Kidney capillary endothelial cell (primary cell): Measurements from ENCODE around the gene P2RY6.

ENCODE experiments used
- DNase-seq: peaks from one replicate; pipeline ENCODE4 v3.0.0-alpha.2; 2018; ENCODE audit warnings: low spot score

Gene P2RY6

DNA sequence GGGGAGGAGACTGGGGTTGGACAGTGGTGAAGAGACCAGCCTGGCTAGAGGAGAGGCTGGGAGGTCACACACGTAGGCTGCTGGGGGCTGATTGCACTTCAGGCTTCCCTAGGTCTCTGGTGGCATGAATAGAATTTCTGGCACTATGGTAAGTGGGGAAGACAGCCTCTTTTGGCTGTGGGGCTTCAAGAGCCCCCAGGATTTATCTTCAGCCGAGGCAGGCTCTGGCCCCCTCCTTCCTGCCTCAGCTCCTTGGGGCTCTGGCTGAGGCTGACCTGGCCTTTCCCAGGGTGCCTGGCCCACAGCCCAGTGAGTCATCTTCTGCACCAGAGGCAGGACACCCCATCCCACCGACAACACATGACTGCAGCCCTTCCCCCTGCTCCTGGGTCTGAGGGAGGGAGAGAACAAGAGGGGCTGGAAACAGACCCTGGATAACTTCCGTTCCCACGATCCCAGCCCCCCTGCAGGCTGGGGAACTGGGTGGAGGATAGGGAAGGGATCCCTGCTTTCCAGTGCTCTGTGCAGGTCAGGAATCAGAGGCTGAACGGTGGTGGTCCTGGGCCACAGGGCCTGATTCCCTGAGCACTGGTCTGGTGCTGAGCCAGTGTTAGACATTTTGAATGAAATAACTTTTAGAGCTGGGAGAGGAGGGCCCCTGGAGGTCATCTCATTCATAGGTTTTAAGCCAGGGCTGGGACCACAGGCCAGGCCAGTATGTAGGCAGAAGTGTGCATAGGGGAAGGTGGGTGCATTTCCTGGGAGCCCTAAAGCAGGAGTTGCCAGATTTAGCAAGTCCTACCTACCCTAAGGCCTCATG, 62.5 kb downstream of the P2RY6 start:
- DNase-seq: peak; percentile 84

DNA sequence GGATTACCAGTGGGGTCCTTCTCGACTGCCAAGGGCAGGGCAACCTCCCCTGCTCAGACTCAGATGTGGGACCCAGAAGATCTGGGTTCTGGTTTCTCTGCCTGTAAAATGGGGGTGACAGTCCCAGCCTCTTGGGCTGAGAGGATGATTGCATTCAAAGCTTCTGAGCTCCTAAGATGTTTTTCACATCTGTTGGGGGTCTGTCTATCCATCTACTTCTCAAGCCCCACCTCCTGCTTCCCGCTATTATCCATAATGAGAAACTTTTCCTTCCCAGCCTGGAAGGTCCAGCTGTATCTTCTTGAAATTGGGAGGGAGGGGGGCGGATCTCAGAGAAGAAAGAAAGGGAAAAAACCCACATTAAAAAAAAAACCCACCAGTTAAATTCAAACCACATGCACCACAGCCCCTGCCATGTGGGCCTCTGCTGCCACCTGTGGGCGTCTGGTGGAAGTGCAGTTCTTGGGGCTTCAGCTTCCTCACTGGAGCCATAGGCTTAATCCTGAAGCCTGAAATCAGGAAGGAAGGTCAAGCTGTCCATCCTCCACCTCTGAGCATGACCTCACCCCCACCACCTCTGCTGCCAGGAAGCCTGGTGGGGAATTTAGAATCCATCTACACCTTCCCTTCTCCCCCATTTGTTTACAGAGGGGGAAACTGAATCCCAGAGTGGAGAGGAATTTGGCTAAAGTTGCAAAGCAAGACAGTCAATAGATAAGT, 63.2 kb downstream of the P2RY6 start:
- DNase-seq: peak; percentile 81

DNA sequence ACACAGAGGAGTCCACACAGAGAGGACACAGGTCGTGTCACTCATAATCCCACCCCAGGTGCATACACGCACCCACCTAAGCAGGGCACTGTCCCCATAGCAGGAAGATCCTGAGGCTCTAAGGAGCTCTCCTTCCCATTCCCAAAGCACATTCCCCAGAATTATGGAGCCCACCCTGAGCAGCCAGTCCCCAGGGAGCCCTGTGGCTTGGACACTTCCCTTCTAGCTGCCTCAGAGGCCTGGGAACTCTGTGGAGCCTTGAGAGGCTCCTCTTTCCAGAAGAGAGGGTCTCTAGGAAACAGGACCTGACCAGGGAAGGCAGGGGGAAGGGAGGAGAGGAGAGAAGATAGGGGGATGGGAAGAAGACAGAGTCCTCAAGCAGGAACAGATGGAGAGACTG, 65.7 kb downstream of the P2RY6 start:
- no peak for DNase-seq

DNA sequence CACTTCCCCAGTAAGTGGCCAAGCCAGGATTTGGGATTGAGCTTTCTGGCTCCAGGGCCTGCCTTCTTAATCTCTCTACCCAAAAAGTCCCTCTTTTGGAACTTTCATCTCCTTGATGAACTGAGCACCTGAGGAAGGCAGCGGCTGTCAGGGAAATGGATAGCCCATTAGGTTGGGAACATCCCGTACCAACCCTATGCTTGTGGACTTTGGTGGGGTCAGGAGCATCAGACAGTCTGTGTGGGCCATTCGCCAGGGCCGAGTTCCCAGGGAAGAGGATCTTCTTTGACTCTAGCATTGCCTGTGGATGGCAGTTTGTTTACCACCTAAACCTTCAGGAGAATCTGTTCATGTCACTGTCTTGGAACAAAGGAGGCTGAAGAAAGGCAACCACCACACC, 66.1 kb downstream of the P2RY6 start:
- DNase-seq: no peak

- DNase-seq: no peak
Observed at GRCh38 chr11:73340164-73340563, 68.0 kb downstream of the P2RY6 start.

DNA sequence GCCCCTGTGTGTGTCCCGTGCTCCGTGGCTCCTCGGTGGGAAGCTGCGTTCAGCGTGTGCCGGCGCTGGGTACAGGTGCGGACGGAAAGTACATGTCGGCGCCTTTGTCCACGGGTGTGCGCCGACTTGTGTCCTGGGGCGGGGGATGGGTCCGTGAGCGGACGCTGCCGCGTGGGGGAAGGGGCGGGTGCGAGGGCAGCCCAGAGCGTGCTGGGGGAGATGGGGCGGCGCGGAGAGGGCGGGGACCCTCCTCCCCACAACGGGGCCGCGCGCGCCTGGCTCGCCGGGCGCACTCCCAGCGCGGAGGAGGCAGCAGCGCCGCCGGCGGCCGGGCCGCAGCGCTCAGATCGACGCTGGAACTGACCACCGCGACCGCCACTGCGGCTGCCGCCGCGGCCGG, 70.5 kb downstream of the P2RY6 start:
- no peak for DNase-seq

- no peak for DNase-seq
Observed at GRCh38 chr11:73343076-73343873, 71.1 kb downstream of the P2RY6 start.

- no peak for DNase-seq
Observed at GRCh38 chr11:73344191-73344607, 72.1 kb downstream of the P2RY6 start.

DNA sequence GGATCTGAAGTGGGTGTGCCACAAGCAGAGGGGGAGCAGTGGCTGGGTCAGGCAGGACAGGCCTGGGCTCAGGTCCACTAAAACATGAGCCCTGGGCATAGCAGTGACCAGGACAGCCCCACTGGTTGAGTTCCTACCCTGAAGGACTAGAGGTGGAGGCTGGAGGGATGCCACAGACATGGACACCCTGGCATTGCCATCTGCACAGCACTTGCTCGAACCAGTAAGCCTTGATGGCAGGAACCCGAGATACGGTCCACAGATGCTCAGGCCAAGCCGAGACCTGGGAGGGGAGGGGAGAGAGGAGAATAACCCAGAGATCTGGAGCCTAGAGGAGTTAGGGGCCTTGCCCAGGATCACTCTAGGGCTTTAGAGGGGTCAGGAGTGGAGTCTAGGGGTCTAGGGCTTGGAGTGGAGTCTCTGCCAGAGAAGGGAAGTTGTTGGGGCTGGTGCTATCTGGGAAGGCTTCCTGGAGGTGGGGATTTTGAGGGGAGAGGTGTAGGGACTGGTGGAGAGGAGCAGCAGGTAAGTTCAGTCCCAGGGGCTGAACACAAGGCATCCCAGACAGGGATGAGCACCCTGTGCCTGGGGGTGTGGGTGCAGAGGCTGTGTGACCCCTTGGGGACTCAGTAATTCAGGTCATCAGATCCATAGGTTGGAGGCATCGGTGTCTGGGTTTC, 73.5 kb downstream of the P2RY6 start:
- DNase-seq: no peak

GRCh38 chr11:73346186-73346935, 74.2 kb downstream of the P2RY6 start:
- DNase-seq: no peak

- DNase-seq: no peak
Observed at GRCh38 chr11:73347067-73347466, 74.9 kb downstream of the P2RY6 start.
